Stomach (tissue), 9 donors: ENCODE results near the gene ATCAY. TPM values are rescaled to one million over a fixed set of nuclear protein-coding genes. Genes with fewer than 3 reads are reported as not detected.
A peak's percentile ranks its signal among the peaks of the same experiment; 100 is the strongest.

Source experiments
- DNase-seq, 2 donors: peaks; one replicate each; pipeline versions ENCODE4 v3.0.0 to v3.0.0-alpha.2; 2013 to 2019
- H3K27ac ChIP-seq, 5 donors: fragments of 200-600 bp in 4 of 5; sonication (generic) in 4 of 5; one replicate each; pipeline ENCODE4 v1.5.1; 2013 to 2019; ENCODE audit warnings: mild to moderate bottlenecking in 1 of 5, moderate library complexity in 1 of 5
- H3K27me3 ChIP-seq, 3 donors: fragments of 200-600 bp; sonication (generic); one replicate each; pipeline ENCODE4 v1.5.1; 2017 to 2019; ENCODE audit warnings: mixed run types in 1 of 3
- H3K36me3 ChIP-seq, 4 donors: fragments of 200-600 bp; sonication (generic); 1 replicate in 3 of 4; 2 replicates in 1 of 4; pipeline ENCODE4 v1.5.1; 2016 to 2019
- H3K4me1 ChIP-seq, 4 donors: fragments of 200-600 bp; sonication (generic); one replicate each; pipeline ENCODE4 v1.5.1; 2016 to 2019
- H3K4me3 ChIP-seq, 4 donors: fragments of 200-600 bp; sonication (generic) in 3 of 4; one replicate each; pipeline ENCODE4 v1.5.1; 2016 to 2019; ENCODE audit warnings: mild to moderate bottlenecking in 1 of 4
- H3K9me3 ChIP-seq, 4 donors: fragments of 200-600 bp; sonication (generic); one replicate each; pipeline ENCODE4 v1.5.1; 2016 to 2019
- EP300 ChIP-seq: sonication (generic); formaldehyde crosslinking; IDR thresholded peaks from one replicate; pipeline ENCODE4 v1.6.1; 2017; ENCODE audit warnings: antibody characterized with exemption
- POLR2A ChIP-seq, 4 donors: fragments of 450-650 bp; IDR thresholded peaks; one replicate each; pipeline ENCODE4 v1.6.1; 2016; ENCODE audit warnings: antibody characterized with exemption in 4 of 4, control low read depth in 2 of 4, mild to moderate bottlenecking in 1 of 4, moderate library complexity in 1 of 4
- POLR2AphosphoS5 ChIP-seq, 3 donors: sonication (generic); formaldehyde crosslinking; IDR thresholded peaks; one replicate each; pipeline ENCODE4 v1.6.1; 2016; ENCODE audit warnings: antibody characterized with exemption in 3 of 3
- WGBS, 5 donors: extraction: QIAGEN DNeasy Blood & Tissue Kit in 3 of 5; methylation state at CpG; one replicate each; pipeline versions ENCODE4 v1.1.5 to v1.1.7; 2013 to 2018; 5-methylcytosine and 5-hydroxymethylcytosine counted together
- intact Hi-C: fragments of 100-400 bp; cut with DNase I; formaldehyde crosslinking; loops from one replicate; pipeline ENCODE4 v1.15.1; 2023; ENCODE audit warnings: low total_unique reads
- polyA plus RNA-seq, 3 donors: library from polyadenylated mRNA; stranded (reverse); fragments of 200-250 nt; gene quantifications; one replicate each; pipeline ENCODE4 v1.2.3, GENCODE V29; 2013
- total RNA-seq, 5 donors: library from RNA; depleted of rRNA; stranded (reverse); fragments of >200 nt; gene quantifications; one replicate each; pipeline versions ENCODE4 v1.1.0 to v1.2.3, GENCODE V29; 2014 to 2016
- TF ChIP-seq, protein P1 (sequence below), 7 experiments: fragments of 450-650 bp in 4 of 7; fragments of 200-600 bp in 3 of 7; sonication (generic) in 3 of 7; IDR thresholded peaks; one replicate each; pipeline ENCODE4 v1.5.1; 2016 to 2019; ENCODE audit warnings: antibody characterized with exemption in 7 of 7, control low read depth in 2 of 7, mild to moderate bottlenecking in 1 of 7
- donor health status: healthy with polysubstance abuse.
- donor health status: Bipolar disorder and iron deficiency.
- donor health status: healthy.

ATCAY gene
- total and polyA plus RNA-seq, 8 donors, result 0.25 to 0.92 (median 0.81) TPM; not detected in 4

DNA sequence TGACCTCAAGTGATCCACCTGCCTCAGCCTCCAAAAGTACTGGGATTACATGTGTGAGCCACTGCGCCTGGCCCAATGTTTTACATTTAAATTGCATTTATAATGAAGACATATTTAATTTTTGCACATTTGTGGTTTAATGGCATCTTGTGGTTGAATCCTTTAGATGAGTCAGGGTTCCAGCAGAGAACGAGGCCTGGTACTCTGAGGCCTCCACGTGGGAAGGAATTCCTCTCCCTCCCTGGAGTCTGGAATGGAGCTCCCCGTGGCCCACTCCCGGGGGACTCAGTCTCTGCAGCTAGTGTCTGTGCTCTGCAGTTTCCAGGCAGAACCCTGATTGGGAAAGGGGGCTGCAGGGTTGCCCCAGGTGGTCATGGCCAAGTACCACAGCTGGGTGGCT is 35.9 kb upstream of the ATCAY start:
- peaks cover 0 to 7% (median 3%) of the 10 kb centered on the region in 4 donors for H3K9me3 ChIP-seq
- no peaks in the 10 kb centered on the region for H3K36me3 ChIP-seq
- TF ChIP-seq POLR2AphosphoS5 (IDR thresholded peaks at IDR 0.05) (no peak), EP300 (no peak), POLR2A (IDR thresholded peaks at IDR 0.05) (no peak)
- TF ChIP-seq, protein P1, sequence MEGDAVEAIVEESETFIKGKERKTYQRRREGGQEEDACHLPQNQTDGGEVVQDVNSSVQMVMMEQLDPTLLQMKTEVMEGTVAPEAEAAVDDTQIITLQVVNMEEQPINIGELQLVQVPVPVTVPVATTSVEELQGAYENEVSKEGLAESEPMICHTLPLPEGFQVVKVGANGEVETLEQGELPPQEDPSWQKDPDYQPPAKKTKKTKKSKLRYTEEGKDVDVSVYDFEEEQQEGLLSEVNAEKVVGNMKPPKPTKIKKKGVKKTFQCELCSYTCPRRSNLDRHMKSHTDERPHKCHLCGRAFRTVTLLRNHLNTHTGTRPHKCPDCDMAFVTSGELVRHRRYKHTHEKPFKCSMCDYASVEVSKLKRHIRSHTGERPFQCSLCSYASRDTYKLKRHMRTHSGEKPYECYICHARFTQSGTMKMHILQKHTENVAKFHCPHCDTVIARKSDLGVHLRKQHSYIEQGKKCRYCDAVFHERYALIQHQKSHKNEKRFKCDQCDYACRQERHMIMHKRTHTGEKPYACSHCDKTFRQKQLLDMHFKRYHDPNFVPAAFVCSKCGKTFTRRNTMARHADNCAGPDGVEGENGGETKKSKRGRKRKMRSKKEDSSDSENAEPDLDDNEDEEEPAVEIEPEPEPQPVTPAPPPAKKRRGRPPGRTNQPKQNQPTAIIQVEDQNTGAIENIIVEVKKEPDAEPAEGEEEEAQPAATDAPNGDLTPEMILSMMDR (IDR thresholded peaks at IDR 0.05), result no peak
- 64 to 75% (median 69%) methylated on average over 5 of the region's 5 CpGs for WGBS, 5 donors
- no peak overlapping the region for H3K27ac ChIP-seq
- H3K27me3 ChIP-seq, result no peaks in the 10 kb centered on the region
- intact Hi-C loops, result no loop called here
- H3K4me1 ChIP-seq, result no peaks in the 10 kb centered on the region
- no peak for DNase-seq
- no peak overlapping the region for H3K4me3 ChIP-seq

DNA sequence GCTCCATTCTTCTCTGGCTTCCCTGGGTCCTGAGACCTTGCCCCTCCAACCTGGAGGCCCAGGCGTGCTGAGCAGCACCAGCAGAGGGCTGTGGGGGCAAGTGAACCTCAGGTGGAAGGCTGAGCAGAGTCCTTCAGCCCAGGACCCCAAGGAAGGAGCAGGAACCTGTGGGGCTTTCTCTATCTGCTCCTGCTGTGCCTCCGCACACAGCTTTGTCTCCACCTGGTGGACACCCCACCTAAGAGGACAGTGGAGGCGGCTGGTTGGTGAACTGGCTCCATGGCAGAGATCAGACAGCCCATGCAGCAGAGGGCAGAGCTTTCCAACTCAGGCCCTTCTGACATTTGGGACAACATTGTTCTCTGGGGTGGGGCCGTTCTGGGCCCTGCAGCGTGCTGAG is 31.4 kb upstream of the ATCAY start:
- no peaks in the 10 kb centered on the region for H3K36me3 ChIP-seq
- H3K4me1 ChIP-seq, result no peaks in the 10 kb centered on the region
- TF ChIP-seq, protein P1 (IDR thresholded peaks at IDR 0.05), result peak in 1 of 7 experiments; percentile 17
- TF ChIP-seq POLR2A (IDR thresholded peaks at IDR 0.05), result no peak
- no peak for TF ChIP-seq EP300
- no peak for TF ChIP-seq POLR2AphosphoS5 (IDR thresholded peaks at IDR 0.05)
- intact Hi-C loops, result no loop called here
- H3K27ac ChIP-seq, result no peak overlapping the region
- WGBS, 5 donors, result 11 to 58% (median 32%) methylated on average over 1 to 5 of the region's 5 CpGs
- peaks cover 8 to 27% (median 23%) of the 10 kb centered on the region in 4 donors for H3K9me3 ChIP-seq
- H3K27me3 ChIP-seq, result no peaks in the 10 kb centered on the region
- no peak overlapping the region for H3K4me3 ChIP-seq
- DNase-seq, result peak; percentile 31 to 59

DNA sequence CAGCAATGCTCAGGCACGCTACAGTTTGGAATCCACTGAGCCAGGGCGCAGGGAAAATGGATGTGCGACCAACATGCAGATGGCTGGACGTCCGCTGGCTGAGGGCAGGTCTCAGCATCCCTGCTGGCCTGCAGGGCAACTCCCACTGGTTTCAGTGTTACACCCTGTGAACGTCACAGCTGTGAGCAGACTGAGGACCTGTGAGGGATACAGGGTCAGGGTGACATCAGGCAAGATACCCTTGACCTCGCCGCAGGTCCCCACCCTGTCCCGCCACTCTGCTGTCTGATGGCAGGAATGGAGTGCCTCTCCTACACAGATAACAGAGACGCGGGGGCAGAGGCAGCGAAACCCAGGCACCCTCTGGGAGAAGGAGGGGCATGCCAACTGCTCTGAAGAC is 30.7 kb upstream of the ATCAY start:
- no peak for DNase-seq
- intact Hi-C loops, result no loop called here
- H3K4me3 ChIP-seq, result no peak overlapping the region
- H3K36me3 ChIP-seq, result no peaks in the 10 kb centered on the region
- no peaks in the 10 kb centered on the region for H3K27me3 ChIP-seq
- TF ChIP-seq, protein P1 (IDR thresholded peaks at IDR 0.05), result no peak
- TF ChIP-seq POLR2AphosphoS5 (IDR thresholded peaks at IDR 0.05) (no peak), EP300 (no peak), POLR2A (IDR thresholded peaks at IDR 0.05) (no peak)
- 70 to 77% (median 72%) methylated on average over 11 to 12 of the region's 12 CpGs for WGBS, 5 donors
- H3K4me1 ChIP-seq, result no peaks in the 10 kb centered on the region
- peaks cover 8 to 27% (median 23%) of the 10 kb centered on the region in 4 donors for H3K9me3 ChIP-seq
- no peak overlapping the region for H3K27ac ChIP-seq

DNA sequence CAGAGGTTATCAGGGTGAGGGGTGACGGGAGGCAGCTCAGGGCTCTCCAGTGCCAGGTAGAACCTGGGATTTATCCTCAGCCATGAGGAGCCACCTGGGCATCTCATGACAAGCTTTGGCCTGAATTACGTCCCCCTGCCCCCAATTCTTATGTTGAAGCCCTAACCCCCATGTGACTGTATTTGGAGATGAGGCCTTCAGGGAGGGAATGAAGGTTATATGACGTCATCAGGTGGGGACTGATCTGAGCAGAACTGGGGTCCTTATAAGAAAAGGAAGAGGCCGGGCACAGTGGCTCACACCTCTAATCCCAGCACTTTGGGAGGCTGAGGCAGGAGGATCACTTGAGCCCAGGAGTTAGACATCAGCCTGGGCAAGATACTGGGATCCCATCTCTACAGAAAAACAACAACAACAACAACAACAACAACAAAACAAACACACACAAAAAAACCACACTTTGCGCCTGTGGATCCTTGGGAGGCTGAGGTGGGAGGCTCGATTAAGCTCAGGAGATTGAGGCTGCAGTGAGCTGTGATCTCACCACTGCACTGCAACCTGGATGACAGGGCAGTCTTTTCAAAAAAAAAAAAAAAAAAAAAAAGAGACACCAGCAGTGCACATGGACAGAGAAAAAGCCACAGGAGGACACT is 30.0 kb upstream of the ATCAY start:
- DNase-seq, result no peak
- H3K27me3 ChIP-seq, result no peaks in the 10 kb centered on the region
- intact Hi-C loops, result no loop called here
- H3K4me3 ChIP-seq, result no peak overlapping the region
- WGBS, 5 donors, result 70 to 87% (median 81%) methylated on average over 6 of the region's 6 CpGs
- no peaks in the 10 kb centered on the region for H3K4me1 ChIP-seq
- no peak overlapping the region for H3K27ac ChIP-seq
- no peaks in the 10 kb centered on the region for H3K36me3 ChIP-seq
- TF ChIP-seq, protein P1 (IDR thresholded peaks at IDR 0.05), result no peak
- TF ChIP-seq EP300, result no peak
- TF ChIP-seq POLR2AphosphoS5 (IDR thresholded peaks at IDR 0.05), result no peak
- TF ChIP-seq POLR2A (IDR thresholded peaks at IDR 0.05), result no peak
- peaks cover 8 to 27% (median 23%) of the 10 kb centered on the region in 4 donors for H3K9me3 ChIP-seq
